Mesendoderm (in vitro differentiated cells): Measurements from ENCODE around the gene NOD2.

Experiments used
- DNase-seq: peaks from one replicate; pipeline ENCODE4 v3.0.0; 2013
- H2AK5ac ChIP-seq: 2 replicates; pipeline ENCODE4 v1.6.1; 2013; ENCODE audit warnings: low read length, inconsistent platforms
- H2BK120ac ChIP-seq: 2 replicates; pipeline ENCODE4 v1.6.1; 2013; ENCODE audit warnings: low read depth, mild to moderate bottlenecking, low read length, moderate library complexity, mixed read lengths
- H2BK15ac ChIP-seq: replicated peaks from 2 replicates; pipeline ENCODE4 v1.6.1; 2013; ENCODE audit warnings: low read depth, mild to moderate bottlenecking, moderate library complexity
- H2BK5ac ChIP-seq: 2 replicates; pipeline ENCODE4 v1.6.1; 2013; ENCODE audit warnings: low read length, inconsistent platforms
- H3K18ac ChIP-seq: 2 replicates; pipeline ENCODE4 v1.6.1; 2013; ENCODE audit warnings: mild to moderate bottlenecking, low read length, mixed read lengths
- H3K23ac ChIP-seq: one replicate; pipeline ENCODE4 v1.6.1; 2013; ENCODE audit warnings: low read length
- H3K27ac ChIP-seq: 2 replicates; pipeline ENCODE4 v1.5.1; 2013; ENCODE audit warnings: low read depth, mild to moderate bottlenecking, inconsistent platforms, low read length, moderate library complexity
- H3K27me3 ChIP-seq: 2 replicates; pipeline ENCODE4 v1.6.1; 2013; ENCODE audit warnings: low read length, control low read depth, mild to moderate bottlenecking, inconsistent platforms; ENCODE audit not compliant: insufficient read depth, poor library complexity
- H3K36me3 ChIP-seq: 2 replicates; pipeline ENCODE4 v1.6.1; 2013; ENCODE audit warnings: low read length, inconsistent platforms; ENCODE audit not compliant: control insufficient read depth, insufficient read depth
- H3K4ac ChIP-seq: one replicate; pipeline ENCODE4 v1.6.1; 2013; ENCODE audit warnings: low read depth, mild to moderate bottlenecking, low read length, moderate library complexity
- H3K4me1 ChIP-seq: 2 replicates; pipeline ENCODE4 v1.6.1; 2013; ENCODE audit warnings: low read depth, low read length, inconsistent platforms; ENCODE audit not compliant: control insufficient read depth
- H3K4me2 ChIP-seq: 2 replicates; pipeline ENCODE4 v1.6.1; 2013; ENCODE audit warnings: low read length
- H3K4me3 ChIP-seq: 2 replicates; pipeline ENCODE4 v1.5.1; 2013; ENCODE audit warnings: mild to moderate bottlenecking, low read length
- H3K56ac ChIP-seq: one replicate; pipeline ENCODE4 v1.6.1; 2013; ENCODE audit warnings: low read length
- H3K79me1 ChIP-seq: 2 replicates; pipeline ENCODE4 v1.6.1; 2013; ENCODE audit warnings: low read length, inconsistent platforms
- H3K79me2 ChIP-seq: 2 replicates; pipeline ENCODE4 v1.6.1; 2013; ENCODE audit warnings: mild to moderate bottlenecking, low read length; ENCODE audit not compliant: control insufficient read depth, insufficient read depth
- H3K9ac ChIP-seq: 2 replicates; pipeline ENCODE4 v1.6.1; 2013; ENCODE audit warnings: low read length, inconsistent platforms
- H4K5ac ChIP-seq: one replicate; pipeline ENCODE4 v1.6.1; 2013; ENCODE audit warnings: low read length
- H4K8ac ChIP-seq: one replicate; pipeline ENCODE4 v1.6.1; 2013; ENCODE audit warnings: low read depth, mild to moderate bottlenecking, control low read depth, low read length, moderate library complexity
- WGBS: extraction: QIAGEN DNeasy Blood & Tissue Kit; methylation state at CpG from one replicate; pipeline ENCODE4 v1.1.7; 2013; ENCODE audit warnings: low lambda C conversion rate, missing lambda C conversion rate; ENCODE audit not compliant: insufficient coverage; ENCODE audit errors: extremely low coverage; 5-methylcytosine and 5-hydroxymethylcytosine counted together

Gene NOD2

DNA sequence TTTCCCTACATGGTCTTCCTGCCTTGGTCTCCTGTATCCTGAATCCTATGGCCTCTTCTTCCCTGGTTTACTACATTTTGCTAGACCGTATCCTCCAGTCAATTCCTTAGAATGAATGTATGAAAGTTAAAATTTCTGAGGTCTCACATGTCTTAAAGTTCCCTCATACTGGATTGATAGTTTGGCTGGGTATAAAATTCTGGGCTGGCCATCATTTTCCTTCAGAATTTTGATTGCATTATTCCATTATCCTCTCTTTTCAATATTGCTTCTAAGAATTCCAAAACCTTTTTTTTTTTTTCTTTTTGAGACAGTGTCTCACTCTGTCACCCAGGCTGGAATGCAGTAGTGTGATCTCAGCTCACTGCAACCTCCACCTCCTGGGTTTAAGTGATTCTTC lies 10.8 kb downstream of the NOD2 start:
- DNase-seq = no peak
- Histone ChIP-seq H3K56ac (no peak overlapping the region), H4K5ac (no peak overlapping the region), H3K18ac (no peak overlapping the region), H3K27ac (no peak overlapping the region), H3K4me3 (no peak overlapping the region), H3K27me3 (no peaks in the 10 kb centered on the region), H3K9ac (no peak overlapping the region), H3K4me2 (no peak overlapping the region), H2BK5ac (no peak overlapping the region), H2BK15ac (no peak overlapping the region), H2AK5ac (no peak overlapping the region), H3K79me2 (no peaks in the 10 kb centered on the region), H4K8ac (no peak overlapping the region), H3K4ac (no peak overlapping the region), H3K4me1 (no peaks in the 10 kb centered on the region), H2BK120ac (no peak overlapping the region), H3K23ac (no peak overlapping the region), H3K36me3 (no peaks in the 10 kb centered on the region), H3K79me1 (no peaks in the 10 kb centered on the region)
- WGBS = no CpG with 5 or more reads among the region's 1 CpG

DNA sequence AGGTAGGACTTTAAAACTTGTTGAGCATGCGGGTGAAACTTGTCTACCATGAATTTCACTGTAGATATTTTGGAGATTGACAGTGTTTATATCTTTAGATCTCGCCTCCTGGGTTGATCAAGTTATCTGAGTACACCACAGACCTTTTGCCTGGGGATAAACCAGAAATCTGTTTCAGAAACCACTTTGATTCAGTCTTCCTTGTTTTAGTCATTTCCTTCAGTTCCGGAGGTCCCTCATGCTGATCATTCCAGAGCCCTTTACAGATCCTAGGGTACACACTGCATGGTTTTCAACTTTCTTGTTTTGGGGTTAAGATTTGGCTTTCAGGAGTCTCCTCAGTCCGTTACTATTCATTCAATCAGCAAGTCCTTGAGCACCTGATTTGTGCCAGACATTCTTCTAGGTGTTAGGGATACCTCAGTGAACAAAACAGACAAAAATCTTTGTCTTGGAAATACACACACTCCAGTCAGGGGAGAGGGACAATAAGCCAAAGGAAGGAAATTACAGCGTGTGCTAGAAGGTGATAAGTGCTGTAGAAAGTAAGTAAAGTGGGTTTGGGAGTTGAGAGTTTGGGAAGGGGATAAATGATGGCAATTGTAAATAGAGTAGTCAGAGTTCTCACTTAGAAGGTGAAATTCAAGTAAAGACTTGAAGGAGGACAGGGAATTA lies 12.2 kb downstream of the NOD2 start:
- Histone ChIP-seq H3K36me3 (no peaks in the 10 kb centered on the region), H3K79me2 (no peaks in the 10 kb centered on the region), H4K5ac (no peak overlapping the region), H3K4me3 (no peak overlapping the region), H2BK120ac (no peak overlapping the region), H3K27me3 (no peaks in the 10 kb centered on the region), H3K27ac (no peak overlapping the region), H2BK15ac (no peak overlapping the region), H3K4me2 (no peak overlapping the region), H3K9ac (no peak overlapping the region), H3K4ac (no peak overlapping the region), H3K23ac (no peak overlapping the region), H3K18ac (no peak overlapping the region), H2BK5ac (no peak overlapping the region), H3K4me1 (no peaks in the 10 kb centered on the region), H4K8ac (no peak overlapping the region), H3K56ac (no peak overlapping the region), H2AK5ac (no peak overlapping the region), H3K79me1 (no peaks in the 10 kb centered on the region)
- DNase-seq = no peak
- WGBS = 100% methylated on average over 1 of the region's 5 CpGs

DNA sequence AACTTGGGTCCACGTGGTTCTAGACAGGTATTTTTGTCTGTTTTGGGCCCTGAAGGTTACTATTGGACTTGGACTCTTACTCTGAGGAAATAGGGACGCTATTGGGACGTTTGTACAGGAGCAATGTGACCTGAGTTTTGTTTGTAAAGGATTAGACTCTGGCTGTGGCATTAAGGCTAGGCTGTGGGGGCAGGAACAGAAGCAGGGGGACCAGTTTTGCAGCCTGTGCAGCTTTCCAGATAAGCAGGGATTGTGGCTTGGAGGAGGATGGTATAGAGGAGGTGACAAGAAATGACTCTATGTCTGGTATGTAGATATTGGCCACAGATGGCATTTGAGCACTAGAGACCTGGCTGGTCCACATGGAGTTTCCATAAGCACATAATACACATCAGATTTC lies 12.8 kb downstream of the NOD2 start:
- no peak overlapping the region for H3K9ac ChIP-seq
- H2BK120ac ChIP-seq = no peak overlapping the region
- no peak overlapping the region for H3K4ac ChIP-seq
- H4K8ac ChIP-seq = no peak overlapping the region
- no peaks in the 10 kb centered on the region for H3K79me2 ChIP-seq
- no peak overlapping the region for H3K56ac ChIP-seq
- H4K5ac ChIP-seq = no peak overlapping the region
- H3K4me3 ChIP-seq = no peak overlapping the region
- no peak overlapping the region for H3K23ac ChIP-seq
- no peaks in the 10 kb centered on the region for H3K36me3 ChIP-seq
- no peak overlapping the region for H3K4me2 ChIP-seq
- no peak overlapping the region for H2BK15ac ChIP-seq
- no peaks in the 10 kb centered on the region for H3K79me1 ChIP-seq
- H2BK5ac ChIP-seq = no peak overlapping the region
- no peak for DNase-seq
- H3K4me1 ChIP-seq = no peaks in the 10 kb centered on the region
- no peak overlapping the region for H2AK5ac ChIP-seq
- no peak overlapping the region for H3K18ac ChIP-seq
- no CpG with 5 or more reads among the region's 3 CpGs for WGBS
- H3K27ac ChIP-seq = no peak overlapping the region
- H3K27me3 ChIP-seq = no peaks in the 10 kb centered on the region

DNA sequence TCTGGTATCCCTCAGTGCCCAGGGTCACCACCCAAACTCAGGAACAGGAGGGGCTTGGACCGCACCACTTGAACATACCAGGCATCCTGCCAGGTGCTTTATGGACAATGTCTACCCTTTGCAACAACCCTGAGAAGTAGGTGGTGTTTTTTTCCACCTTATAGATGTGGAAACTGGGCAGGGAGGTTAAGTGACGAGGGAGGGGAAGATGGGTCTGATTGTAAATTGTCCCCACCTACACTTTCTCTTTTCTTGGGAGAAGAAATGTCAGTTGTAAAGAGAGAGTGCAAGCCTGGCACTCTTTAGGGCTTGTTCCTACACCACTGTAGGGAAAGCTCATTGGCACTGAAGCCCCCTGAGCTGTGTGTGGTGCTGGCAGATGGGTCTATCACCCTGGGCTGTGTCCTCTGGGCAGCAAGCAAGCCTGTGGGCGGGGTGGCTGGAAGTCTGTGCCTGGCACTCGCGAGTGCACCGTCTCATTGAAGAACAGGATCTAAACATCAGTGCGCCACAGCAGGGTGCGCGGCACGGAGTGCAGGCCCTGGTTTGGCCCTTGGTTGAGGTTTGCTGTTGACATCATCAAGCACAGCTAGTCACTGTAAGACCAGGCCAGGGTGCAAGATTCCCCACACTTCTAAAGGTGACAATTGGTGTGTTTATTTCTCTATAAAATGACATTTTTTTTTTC lies 15.1 kb downstream of the NOD2 start:
- DNase-seq = no peak
- Histone ChIP-seq H2BK15ac (no peak overlapping the region), H2BK5ac (no peak overlapping the region), H3K27me3 (no peaks in the 10 kb centered on the region), H2AK5ac (no peak overlapping the region), H2BK120ac (no peak overlapping the region), H4K8ac (no peak overlapping the region), H3K18ac (no peak overlapping the region), H3K79me1 (no peaks in the 10 kb centered on the region), H3K4ac (no peak overlapping the region), H3K27ac (no peak overlapping the region), H4K5ac (no peak overlapping the region), H3K9ac (no peak overlapping the region), H3K4me1 (peaks cover 5% of the 10 kb centered on the region), H3K79me2 (no peaks in the 10 kb centered on the region), H3K23ac (no peak overlapping the region), H3K4me3 (no peak overlapping the region), H3K56ac (no peak overlapping the region), H3K36me3 (no peaks in the 10 kb centered on the region), H3K4me2 (no peak overlapping the region)
- no CpG with 5 or more reads among the region's 10 CpGs for WGBS

DNA sequence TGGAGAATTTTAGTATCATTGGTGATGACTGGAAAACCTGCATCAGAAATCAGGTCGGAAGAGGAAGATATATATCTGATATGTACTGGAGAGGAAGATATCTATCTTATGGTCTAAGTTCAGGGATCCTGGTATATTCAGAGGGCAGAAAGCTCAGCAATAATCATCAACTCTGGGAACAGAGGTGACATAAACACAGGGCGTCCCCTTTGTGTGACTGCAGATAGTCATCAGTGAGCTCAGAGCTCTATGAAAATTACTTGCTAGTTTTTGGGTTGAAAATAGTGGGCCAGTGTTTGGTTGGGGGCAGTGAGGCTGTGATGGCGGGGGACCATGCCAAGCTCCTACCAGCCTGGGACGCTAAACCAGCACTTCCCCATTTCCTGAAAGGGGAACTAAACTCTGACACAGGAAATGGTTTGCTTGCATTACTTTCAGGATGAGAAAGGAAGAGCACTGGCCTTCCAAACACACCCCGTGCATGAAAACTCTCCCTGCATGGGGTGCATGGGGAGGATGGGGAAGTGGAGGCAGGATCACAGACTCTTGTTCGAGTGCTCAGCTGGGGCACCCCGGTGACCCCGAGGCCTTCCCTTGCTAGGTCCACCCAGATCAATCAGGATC lies 15.8 kb downstream of the NOD2 start:
- H3K4me3 ChIP-seq = no peak overlapping the region

More for the DNA sequence above, 15.8 kb downstream of the NOD2 start:
- Histone ChIP-seq H3K4ac (no peak overlapping the region), H3K36me3 (no peaks in the 10 kb centered on the region), H4K8ac (no peak overlapping the region), H3K9ac (no peak overlapping the region), H2BK5ac (no peak overlapping the region), H3K4me2 (no peak overlapping the region), H3K79me1 (no peaks in the 10 kb centered on the region), H3K4me1 (peaks cover 8% of the 10 kb centered on the region), H2AK5ac (no peak overlapping the region), H3K27me3 (no peaks in the 10 kb centered on the region), H3K23ac (no peak overlapping the region), H4K5ac (no peak overlapping the region), H3K56ac (no peak overlapping the region), H3K79me2 (no peaks in the 10 kb centered on the region), H2BK15ac (no peak overlapping the region), H3K18ac (no peak overlapping the region), H2BK120ac (no peak overlapping the region), H3K27ac (no peak overlapping the region)
- WGBS = no CpG with 5 or more reads among the region's 8 CpGs
- no peak for DNase-seq
